Astrocyte of the cerebellum (primary cell): ENCODE results near the gene SLC2A9.

Experiments used
- DNase-seq: peaks from one replicate; pipeline ENCODE4 v3.0.0-alpha.2; 2011; ENCODE audit warnings: low read depth
- H3K4me3 ChIP-seq: 2 replicates; pipeline ENCODE4 v1.5.1; 2011; ENCODE audit warnings: mild to moderate bottlenecking, low read depth, low read length, moderate library complexity
- CTCF ChIP-seq: IDR thresholded peaks from 2 replicates; pipeline ENCODE4 v1.5.1; 2012; ENCODE audit warnings: low read length, low read depth, moderate library complexity, mild to moderate bottlenecking; ENCODE audit errors: missing control alignments
- in situ Hi-C: cut with HindIII; loops from 2 replicates; pipeline ENCODE4 v1.10.0; 2017; ENCODE audit warnings: low sequenced_read_pairs

SLC2A9 gene

DNA sequence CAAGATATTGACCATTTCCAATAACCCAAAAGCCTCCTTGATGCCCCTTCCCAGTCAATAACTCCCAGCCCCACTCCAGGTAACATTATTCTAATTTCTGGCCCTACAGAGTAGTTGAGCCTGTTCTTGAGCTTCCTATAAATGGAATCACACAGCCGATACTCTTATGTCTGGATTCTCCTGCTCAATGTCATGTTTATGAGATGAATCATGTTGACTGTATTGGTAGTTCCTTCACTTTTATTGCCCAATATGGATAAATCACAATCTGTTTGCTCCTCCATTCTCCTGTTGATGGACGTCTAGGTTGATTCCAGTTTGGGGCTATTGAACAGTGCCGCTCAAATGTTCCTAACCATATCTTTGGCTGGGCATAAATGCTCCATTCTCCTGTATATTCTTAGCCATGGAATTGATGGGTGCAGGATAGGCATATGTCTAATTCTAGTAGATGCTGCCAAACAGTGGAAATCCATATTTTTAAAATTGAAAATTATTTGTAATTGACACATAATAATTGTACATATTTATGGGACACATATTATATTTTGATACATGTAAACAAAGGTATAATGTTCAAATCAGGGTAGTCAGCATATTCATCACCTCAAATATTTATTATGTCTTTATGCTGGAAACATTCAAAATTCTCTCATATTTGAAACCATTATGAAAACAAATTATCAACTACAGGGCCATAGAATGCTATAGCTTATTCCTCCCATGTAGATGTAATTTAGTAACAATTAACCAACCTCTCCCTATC is 40.5 kb upstream of the SLC2A9 start:
- in situ Hi-C loops: no loop called here
- TF ChIP-seq CTCF: no peak
- no peak for DNase-seq
- H3K4me3 ChIP-seq: no peak overlapping the region

GRCh38 chr4:10058371-10058770 is 37.1 kb upstream of the SLC2A9 start:
- no peak overlapping the region for H3K4me3 ChIP-seq
- no peak for TF ChIP-seq CTCF
- DNase-seq: no peak
- in situ Hi-C loops: no loop called here

DNA sequence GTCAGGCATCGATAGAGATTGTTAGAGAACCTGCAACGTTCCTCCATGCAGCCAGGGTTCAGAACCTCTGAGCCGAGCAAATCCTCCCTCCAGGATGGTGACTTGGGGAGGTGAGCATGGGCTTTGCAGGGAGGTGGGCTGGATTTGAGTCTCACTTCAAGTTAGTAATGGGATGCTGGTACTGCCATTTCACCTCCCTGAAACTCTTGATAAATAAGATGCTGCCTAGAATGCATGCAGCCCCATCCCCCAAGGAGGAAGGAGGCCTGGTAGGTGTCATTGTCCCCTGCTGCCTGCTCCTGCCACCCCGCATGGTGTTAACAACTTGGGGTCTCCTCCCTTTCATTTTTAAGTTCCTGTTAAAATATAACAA is 35.7 kb upstream of the SLC2A9 start:
- no peak for DNase-seq
- no peak for TF ChIP-seq CTCF
- in situ Hi-C loops: no loop called here
- H3K4me3 ChIP-seq: no peak overlapping the region

DNA sequence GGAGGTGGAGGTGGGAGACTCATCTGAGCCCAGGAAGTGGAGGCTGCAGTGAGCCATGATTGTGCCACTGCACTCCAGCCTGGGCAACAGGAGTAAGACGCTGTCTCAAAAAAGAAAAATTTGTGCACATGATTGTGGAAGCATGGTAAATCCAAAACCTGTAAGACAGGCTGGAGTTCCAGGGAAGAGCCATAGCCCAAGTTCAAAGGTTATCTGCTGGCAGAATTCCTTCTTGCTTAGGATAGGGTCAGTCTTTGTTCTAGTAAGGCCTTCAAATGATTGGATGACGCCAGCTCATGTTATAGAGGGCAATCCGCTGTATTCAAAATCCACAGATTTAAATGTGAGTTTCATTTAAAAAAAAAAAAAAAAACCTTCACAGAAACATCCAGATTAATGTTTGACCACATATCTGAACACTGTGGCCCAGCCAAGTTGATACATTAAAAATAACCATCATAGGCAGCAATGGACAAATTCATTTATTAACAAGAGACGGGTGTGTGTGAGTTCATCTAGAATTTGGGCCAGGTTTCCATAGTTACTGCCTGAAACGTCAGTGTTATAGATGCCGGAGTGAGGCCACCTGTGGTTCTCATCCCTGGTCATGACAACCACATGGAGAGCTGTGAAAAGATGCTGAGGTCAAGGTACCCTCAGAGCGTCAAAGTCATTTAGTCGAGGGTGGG is 35.2 kb upstream of the SLC2A9 start:
- in situ Hi-C loops: no loop called here
- H3K4me3 ChIP-seq: no peak overlapping the region
- DNase-seq: peak; percentile 27
- no peak for TF ChIP-seq CTCF

DNA sequence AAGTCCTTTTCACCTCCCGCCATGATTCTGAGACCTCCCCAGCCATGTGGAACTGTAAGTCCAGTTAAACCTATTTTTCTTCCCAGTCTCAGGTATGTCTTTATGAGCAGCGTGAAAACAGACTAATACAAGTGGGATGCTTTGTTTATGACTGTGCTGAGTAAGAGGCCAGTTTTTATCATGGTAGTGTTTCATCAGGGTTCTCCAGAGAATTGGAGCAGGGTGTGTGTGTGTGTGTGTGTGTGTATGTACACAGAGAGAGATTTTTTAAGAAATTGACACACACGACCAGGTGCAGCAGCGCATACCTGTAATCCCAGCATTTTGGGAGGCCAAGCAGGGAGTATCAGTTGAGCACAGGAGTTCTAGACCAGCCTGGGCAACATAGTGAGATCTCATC is 34.6 kb upstream of the SLC2A9 start:
- no peak overlapping the region for H3K4me3 ChIP-seq
- TF ChIP-seq CTCF: no peak
- in situ Hi-C loops: no loop called here
- no peak for DNase-seq

DNA sequence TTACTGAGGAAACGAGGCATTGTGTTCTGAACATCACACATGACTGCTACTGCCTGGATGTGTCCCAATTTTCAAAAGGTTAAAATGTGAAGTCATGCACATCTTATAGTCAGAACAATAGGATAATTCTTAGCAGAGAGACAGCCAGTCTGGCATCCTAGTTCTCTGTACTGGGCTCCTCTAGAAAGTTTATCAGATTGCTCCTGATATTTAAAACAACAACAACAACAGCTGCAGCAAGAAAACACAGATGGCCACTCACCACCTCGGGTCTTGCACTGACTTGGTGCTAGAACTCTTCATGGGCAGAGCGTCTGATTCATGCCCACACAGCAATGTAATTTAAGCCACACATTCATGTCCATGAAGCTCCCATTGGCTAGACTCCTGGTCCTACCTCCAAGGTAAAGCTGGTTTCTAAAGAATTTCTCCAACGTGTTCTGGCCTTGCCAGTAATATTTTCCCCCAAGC is 33.3 kb upstream of the SLC2A9 start:
- in situ Hi-C loops: no loop called here
- DNase-seq: no peak
- TF ChIP-seq CTCF: no peak
- no peak overlapping the region for H3K4me3 ChIP-seq
